OCI-M1 (cell line): ENCODE results near the gene PPP2R3B.

Experiments
- DNase-seq: peaks from one replicate; lab custom pipeline; 2025; lab: John Stamatoyannopoulos, UW

Gene PPP2R3B

GRCh38 chrX:302975-303374, 83.7 kb downstream of the PPP2R3B start:
- no peak for DNase-seq

- DNase-seq: no peak
Measured at GRCh38 chrX:300334-300733, 86.4 kb downstream of the PPP2R3B start.

- no peak for DNase-seq
Measured at GRCh38 chrX:298993-299392, 87.7 kb downstream of the PPP2R3B start.

- DNase-seq: no peak
Measured at GRCh38 chrX:295136-295535, 91.6 kb downstream of the PPP2R3B start.

- DNase-seq: no peak
Measured at GRCh38 chrX:292900-293897, 93.5 kb downstream of the PPP2R3B start.

- DNase-seq: no peak
Measured at GRCh38 chrX:291411-291901, 95.3 kb downstream of the PPP2R3B start.

GRCh38 chrX:290476-291166, 96.1 kb downstream of the PPP2R3B start:
- DNase-seq: no peak

GRCh38 chrX:288561-288991, 98.1 kb downstream of the PPP2R3B start:
- no peak for DNase-seq

- DNase-seq: no peak
Measured at GRCh38 chrX:287670-288069, 99.0 kb downstream of the PPP2R3B start.

GRCh38 chrX:285076-285677, 101.5 kb downstream of the PPP2R3B start:
- DNase-seq: no peak
